ENCODE measurements around the gene FANCF.

FANCF gene

GRCh38 chr11:22582151-22582410 is 43.5 kb downstream of the FANCF start:
- H3K36me3 ChIP-seq (ENCODE audit: insufficient read depth, low read length) = no peaks in the 10 kb centered on the region
- H3K4me1 ChIP-seq (ENCODE audit: insufficient read depth, low read length) = no peaks in the 10 kb centered on the region
- no peak overlapping the region for H3K9ac ChIP-seq (ENCODE audit: low read depth, low read length)
- no peaks in the 10 kb centered on the region for H3K9me3 ChIP-seq (ENCODE audit: control insufficient read depth, insufficient read depth, low read length)

DNA sequence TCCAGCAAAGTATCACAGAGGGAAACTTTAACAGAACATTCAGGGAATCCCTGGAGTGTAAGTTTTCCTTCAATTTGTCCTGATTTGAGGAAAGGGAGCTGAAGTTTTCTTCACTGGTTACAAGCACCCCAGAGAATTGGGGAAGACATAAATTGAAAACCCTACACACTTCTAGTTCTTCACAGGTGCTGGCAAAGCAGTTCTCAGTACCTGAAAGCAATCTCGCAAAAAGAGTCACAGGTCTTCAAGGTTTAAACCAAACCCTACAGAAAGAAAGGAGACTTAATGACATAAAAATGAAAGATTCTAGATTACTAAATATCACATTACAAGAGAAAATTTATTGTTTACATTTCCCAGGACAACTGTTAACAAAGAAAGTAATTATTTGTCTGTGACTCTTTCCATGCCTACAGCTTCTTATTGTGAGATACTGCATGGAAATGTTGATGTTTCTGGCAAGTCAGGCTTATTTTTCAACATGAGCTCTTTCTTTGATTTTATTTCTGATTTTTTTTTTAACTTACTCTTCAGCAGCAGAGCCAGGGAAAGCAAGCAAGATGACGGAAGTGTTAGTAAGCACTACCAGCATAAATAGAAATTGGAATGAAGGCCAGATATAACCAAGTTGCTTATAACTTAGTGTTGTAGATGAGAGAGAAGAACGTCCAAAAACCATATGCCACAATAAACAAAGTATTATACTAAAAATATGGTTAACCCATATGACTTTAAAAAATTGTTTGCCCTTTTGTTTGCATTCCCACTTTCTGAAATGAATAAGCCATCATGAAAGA is 44.1 kb downstream of the FANCF start:
- Histone ChIP-seq H3K4me1 (ENCODE audit: insufficient read depth, low read length) (no peaks in the 10 kb centered on the region), H3K9ac (ENCODE audit: low read depth, low read length) (no peak overlapping the region), H3K36me3 (ENCODE audit: insufficient read depth, low read length) (no peaks in the 10 kb centered on the region), H3K9me3 (ENCODE audit: control insufficient read depth, insufficient read depth, low read length) (no peaks in the 10 kb centered on the region)

GRCh38 chr11:22577854-22578253 is 47.8 kb downstream of the FANCF start:
- Histone ChIP-seq H3K4me1 (ENCODE audit: insufficient read depth, low read length) (no peaks in the 10 kb centered on the region), H3K9me3 (ENCODE audit: control insufficient read depth, insufficient read depth, low read length) (no peaks in the 10 kb centered on the region), H3K36me3 (ENCODE audit: insufficient read depth, low read length) (no peaks in the 10 kb centered on the region), H3K9ac (ENCODE audit: low read depth, low read length) (no peak overlapping the region)
